ENCODE measurements around the gene CDKL2. TPM values are rescaled to one million over a fixed set of nuclear protein-coding genes. Genes with fewer than 3 reads are reported as not detected.

CDKL2 gene
- total and polyA plus RNA-seq, 2 of the 8 experiments (the other 6 are each of a cell fraction or from before 2014, with no cell fraction given) = 1.4 to 2.1 TPM

DNA sequence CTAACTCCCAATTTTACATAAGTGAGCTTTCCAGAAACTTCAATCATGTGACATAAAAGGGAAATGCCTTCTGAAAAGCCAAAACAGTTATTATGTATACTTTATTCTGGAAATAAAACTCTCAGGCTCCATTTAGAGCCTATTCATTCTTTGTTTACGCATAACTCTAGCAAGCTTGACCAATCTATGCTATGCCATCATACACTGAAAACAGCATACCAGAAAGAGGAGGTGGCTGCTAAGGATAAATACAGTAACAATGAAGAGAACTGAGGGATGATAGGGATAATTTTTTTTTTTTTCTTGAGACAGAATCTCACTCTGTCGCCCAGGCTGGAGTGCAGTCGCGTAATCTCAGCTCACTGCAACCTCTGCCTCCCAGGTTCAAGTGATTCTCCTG, 24.4 kb downstream of the CDKL2 start:
- H2BK120ac ChIP-seq (replicated peaks; ENCODE audit: low read depth, low read length) = no peak overlapping the region
- no peak overlapping the region for H2BK15ac ChIP-seq (ENCODE audit: low read length)
- no peaks in the 10 kb centered on the region for H3K9me3 ChIP-seq (ENCODE audit: insufficient read depth in 2 of 2, low read depth in 1 of 2, low read length in 1 of 2)
- ChIA-PET POLR2A (ENCODE audit: partially characterized antibody) (no interaction called here), CTCF (ENCODE audit: partially characterized antibody) (no interaction called here)
- H3K56ac ChIP-seq (replicated peaks; ENCODE audit: insufficient read length, low read depth, low read length) = no peak overlapping the region
- no peak overlapping the region for H3K14ac ChIP-seq (ENCODE audit: insufficient read length)
- no peak overlapping the region for H4K5ac ChIP-seq (ENCODE audit: insufficient read length, low read depth, low read length)
- no peak for TF ChIP-seq BACH1 (IDR thresholded peaks at IDR 0.05; ENCODE audit: low read length)
- TF ChIP-seq BRCA1 (IDR thresholded peaks at IDR 0.05; ENCODE audit: low read depth, low read length) = no peak
- TF ChIP-seq, protein P1, sequence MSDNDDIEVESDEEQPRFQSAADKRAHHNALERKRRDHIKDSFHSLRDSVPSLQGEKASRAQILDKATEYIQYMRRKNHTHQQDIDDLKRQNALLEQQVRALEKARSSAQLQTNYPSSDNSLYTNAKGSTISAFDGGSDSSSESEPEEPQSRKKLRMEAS (IDR thresholded peaks at IDR 0.05) = no peak
- TF ChIP-seq RAD21 (IDR thresholded peaks at IDR 0.05 in 1 of 2, conservative IDR thresholded peaks at IDR 0.05 in 1 of 2; ENCODE audit: low read depth in 2 of 2, low read length in 2 of 2) = no peak
- no peak for TF ChIP-seq SP2 (IDR thresholded peaks at IDR 0.05; ENCODE audit: low read length)
- no peak for TF ChIP-seq KDM4A (IDR thresholded peaks at IDR 0.05; ENCODE audit: low read depth, low read length, severe bottlenecking)
- no peak for TF ChIP-seq KDM5A (IDR thresholded peaks at IDR 0.05; ENCODE audit: low read length)
- TF ChIP-seq TEAD4 (IDR thresholded peaks at IDR 0.05; ENCODE audit: low read depth, low read length) = no peak
- no peak for TF ChIP-seq SIRT6 (IDR thresholded peaks at IDR 0.05; ENCODE audit: low read length)
- TF ChIP-seq JUND (IDR thresholded peaks at IDR 0.05; ENCODE audit: low read length) = no peak
- 93% methylated on average over 4 of the region's 4 CpGs; no CpG with 5 or more reads in 1 of the 2 experiments for WGBS, 2 experiments (ENCODE audit: extremely low coverage in 1 of 2, insufficient coverage in 1 of 2, insufficient read length in 1 of 2, insufficient replicate concordance in 2 of 2, low coverage in 1 of 2, low lambda C conversion rate in 2 of 2, missing lambda C conversion rate in 1 of 2)
- H3K36me3 ChIP-seq (ENCODE audit: control insufficient read depth in 2 of 4, insufficient read depth in 4 of 4, low read length in 3 of 4) = no peaks in the 10 kb centered on the region
- no peak overlapping the region for H2BK12ac ChIP-seq (ENCODE audit: low read depth, low read length)
- no peak overlapping the region for H4K8ac ChIP-seq (ENCODE audit: extremely low read depth, insufficient read depth, low read length)
- no peaks in the 10 kb centered on the region for H3K23me2 ChIP-seq (ENCODE audit: low read depth, low read length)
- no peak overlapping the region for H2AFZ ChIP-seq (ENCODE audit: low read length)
- no peaks in the 10 kb centered on the region for H3K4me1 ChIP-seq (replicated peaks in 1 of 4; ENCODE audit: control insufficient read depth in 3 of 4, insufficient read depth in 4 of 4, low read length in 3 of 4)
- no peak overlapping the region for H3K27ac ChIP-seq (ENCODE audit: low read depth, low read length)
- no peak overlapping the region for H3K4me2 ChIP-seq (ENCODE audit: insufficient read depth in 1 of 2, low read depth in 2 of 2, low read length in 2 of 2)
- no peaks in the 10 kb centered on the region for H3K27me3 ChIP-seq (replicated peaks in 1 of 4; ENCODE audit: control insufficient read depth in 3 of 4, extremely low read depth in 1 of 4, insufficient read depth in 3 of 4, low read length in 3 of 4)
- no peak for DNase-seq (ENCODE audit: low read depth in 1 of 2, low spot score in 2 of 2)
- H3K79me1 ChIP-seq (ENCODE audit: low read depth, low read length) = no peaks in the 10 kb centered on the region
- H3K4me3 ChIP-seq (ENCODE audit: extremely low read depth in 1 of 4, insufficient read depth in 2 of 4, low read depth in 3 of 4, low read length in 4 of 4) = no peak overlapping the region
- FAIRE-seq = no peak
- no peak overlapping the region for H2BK20ac ChIP-seq (ENCODE audit: low read length)
- H3K4ac ChIP-seq (replicated peaks; ENCODE audit: insufficient read length, low read depth, low read length) = no peak overlapping the region
- no peak overlapping the region for H3K9ac ChIP-seq (replicated peaks in 1 of 4; ENCODE audit: extremely low read depth in 1 of 4, low read depth in 3 of 4, low read length in 3 of 4)
- H4K20me1 ChIP-seq (replicated peaks in 1 of 2; ENCODE audit: control insufficient read depth in 1 of 2, insufficient read depth in 2 of 2, low read length in 2 of 2) = no peaks in the 10 kb centered on the region
- no peak overlapping the region for H2BK5ac ChIP-seq (ENCODE audit: low read depth, low read length)
- H2AK5ac ChIP-seq (ENCODE audit: low read depth, low read length) = no peak overlapping the region
- H3K79me2 ChIP-seq (ENCODE audit: control insufficient read depth in 1 of 2, insufficient read depth in 2 of 2, low read length in 2 of 2) = no peaks in the 10 kb centered on the region
- H3K18ac ChIP-seq (ENCODE audit: extremely low read depth, low read length) = no peak overlapping the region
- no peak overlapping the region for H3K23ac ChIP-seq (ENCODE audit: insufficient read length)
- no peak overlapping the region for H4K91ac ChIP-seq (replicated peaks; ENCODE audit: insufficient read length, low read length)

Measured in H1 (cell line).